Mucosa of descending colon (tissue), 3 donors: ENCODE data around the gene MAN1C1. TPM values are rescaled to one million over a fixed set of nuclear protein-coding genes. Genes with fewer than 3 reads are reported as not detected.

Experiments used
- ATAC-seq: fragments of 200-7000 bp; cut with Tn5 transposase; one replicate; pipeline ENCODE4 v1.9.1; 2020; ENCODE audit warnings: mild to moderate bottlenecking, moderate library complexity
- DNase-seq, 3 donors: peaks; one replicate each; pipeline ENCODE4 v3.0.0-alpha.2; 2020
- H3K36me3 ChIP-seq: fragments of 200-600 bp; one replicate; pipeline ENCODE4 v1.8.0; 2021; ENCODE audit warnings: low read depth, mild to moderate bottlenecking
- H3K4me1 ChIP-seq: fragments of 200-600 bp; one replicate; pipeline ENCODE4 v1.8.0; 2021; ENCODE audit warnings: low read depth, mild to moderate bottlenecking
- H3K4me3 ChIP-seq: fragments of 200-600 bp; one replicate; pipeline ENCODE4 v1.8.0; 2021; ENCODE audit warnings: mild to moderate bottlenecking
- H3K9me3 ChIP-seq: fragments of 200-600 bp; one replicate; pipeline ENCODE4 v1.8.0; 2021; ENCODE audit warnings: mild to moderate bottlenecking
- CTCF ChIP-seq: fragments of 200-600 bp; IDR thresholded peaks from one replicate; pipeline ENCODE4 v1.8.0; 2022; ENCODE audit warnings: antibody characterized with exemption, mild to moderate bottlenecking
- intact Hi-C, 2 donors: fragments of 100-400 bp; cut with DNase I in 1 of 2; cut with micrococcal nuclease in 1 of 2; formaldehyde crosslinking; loops; one replicate each; pipeline versions ENCODE4 v1.11.0 to v1.11.1; 2022; cut with DNase I, micrococcal nuclease
- total RNA-seq, 3 donors: library from RNA; stranded (reverse); fragmentation: NEBNext Ultra II Directional in 2 of 3; extraction: Animal tissue kit (Norgen Biotek cat#: 25700) in 2 of 3; gene quantifications; one replicate each; pipeline versions ENCODE4 v1.2.1 to v1.2.4, GENCODE V29; 2021 to 2023
- donor health status: DM: no; HTN: no; CAD: no; lungs with moderate emphysema.
- donor health status: DM: no; HTN: no; CAD: no.
- donor health status: DM: no; HTN: yes; CAD: no.

MAN1C1 gene
- total RNA-seq, 3 donors from 2014 or later = 2.5 to 22.0 (median 6.1) TPM

- intact Hi-C loops = no loop called here
- no peak for DNase-seq
These were observed 5.9 kb downstream of the MAN1C1 start for GRCh38 chr1:25622531-25622930.

GRCh38 chr1:25623007-25623406 is 6.4 kb downstream of the MAN1C1 start:
- peaks cover 11% of the 10 kb centered on the region for H3K4me1 ChIP-seq

More at GRCh38 chr1:25622531-25622930, 5.9 kb downstream of the MAN1C1 start:
- Histone ChIP-seq H3K36me3 (no peaks in the 10 kb centered on the region), H3K4me3 (no peak overlapping the region), H3K9me3 (no peaks in the 10 kb centered on the region), H3K4me1 (peaks cover 16% of the 10 kb centered on the region)
- TF ChIP-seq CTCF = no peak
- ATAC-seq = no peak

GRCh38 chr1:25623731-25624130 is 7.1 kb downstream of the MAN1C1 start:
- ATAC-seq = no peak
- TF ChIP-seq CTCF = no peak
- no peak for DNase-seq
- H3K9me3 ChIP-seq = no peaks in the 10 kb centered on the region
- peaks cover 7% of the 10 kb centered on the region for H3K4me1 ChIP-seq
- no peak overlapping the region for H3K4me3 ChIP-seq
- intact Hi-C loops = no loop called here
- no peaks in the 10 kb centered on the region for H3K36me3 ChIP-seq

More at GRCh38 chr1:25623007-25623406, 6.4 kb downstream of the MAN1C1 start:
- DNase-seq (no peak), ATAC-seq (no peak)
- TF ChIP-seq CTCF = no peak
- Histone ChIP-seq H3K36me3 (no peaks in the 10 kb centered on the region), H3K9me3 (no peaks in the 10 kb centered on the region), H3K4me3 (no peak overlapping the region)
- intact Hi-C loops = no loop called here

- no peaks in the 10 kb centered on the region for H3K9me3 ChIP-seq
- no peak overlapping the region for H3K4me3 ChIP-seq
- H3K36me3 ChIP-seq = no peaks in the 10 kb centered on the region
- peaks cover 7% of the 10 kb centered on the region for H3K4me1 ChIP-seq
- intact Hi-C loops = no loop called here
- TF ChIP-seq CTCF = no peak
- ATAC-seq = no peak
- DNase-seq = no peak
These were observed 7.6 kb downstream of the MAN1C1 start for GRCh38 chr1:25624156-25624555.

- DNase-seq (no peak), ATAC-seq (no peak)
- intact Hi-C loops = no loop called here
- H3K4me1 ChIP-seq = peaks cover 4% of the 10 kb centered on the region
- no peaks in the 10 kb centered on the region for H3K9me3 ChIP-seq
- H3K36me3 ChIP-seq = no peaks in the 10 kb centered on the region
- no peak overlapping the region for H3K4me3 ChIP-seq
- TF ChIP-seq CTCF = no peak
These were observed 8.0 kb downstream of the MAN1C1 start for GRCh38 chr1:25624604-25625003.

- no peak for ATAC-seq
- Histone ChIP-seq H3K36me3 (no peaks in the 10 kb centered on the region), H3K4me3 (no peak overlapping the region), H3K9me3 (no peaks in the 10 kb centered on the region), H3K4me1 (no peaks in the 10 kb centered on the region)
- intact Hi-C loops = no loop called here
- no peak for TF ChIP-seq CTCF
- no peak for DNase-seq
These were observed 9.4 kb downstream of the MAN1C1 start for GRCh38 chr1:25626018-25626417.
